ENCODE data around the gene FAM117B. TPM values are rescaled to one million over a fixed set of nuclear protein-coding genes. Genes with fewer than 3 reads are reported as not detected.

FAM117B gene
- total RNA-seq (2022; extraction: Qiagen RNA extraction): 1.9 to 2.3 TPM (median 2.2 TPM) in 5 replicates

GRCh38 chr2:202634556-202635427 is at the start of gene FAM117B:
Gene FAM117B (plus strand): TSS chr2:202634969. CDS start chr2:202635188, 219 bp downstream.

Other genes starting within 250 kb of the FAM117B start
- 1.4 to 2.0 TPM (median 2.0 TPM) in 5 replicates for gene ICA1L, start 236.8 kb downstream of the FAM117B start, total RNA-seq (2022; extraction: Qiagen RNA extraction)